Hepatocyte (in vitro differentiated cells): ENCODE measurements around the gene RND2. TPM values are rescaled to one million over a fixed set of nuclear protein-coding genes. Genes with fewer than 3 reads are reported as not detected.

Experiments
- DNase-seq: peaks from one replicate; pipeline ENCODE4 v3.0.0-alpha.2; 2016; ENCODE audit warnings: low spot score
- H2AFZ ChIP-seq: fragments of 200-600 bp; sonication (generic); 2 replicates; pipeline ENCODE4 v1.6.0; 2016; ENCODE audit warnings: antibody characterized with exemption, mild to moderate bottlenecking
- H3K27ac ChIP-seq: fragments of 200-600 bp; sonication (generic); 2 replicates; pipeline ENCODE4 v1.5.1; 2016; ENCODE audit warnings: mild to moderate bottlenecking
- H3K27me3 ChIP-seq: fragments of 200-600 bp; sonication (generic); 2 replicates; pipeline ENCODE4 v1.6.1; 2016
- H3K36me3 ChIP-seq: fragments of 200-600 bp; sonication (generic); replicated peaks from 2 replicates; pipeline ENCODE4 v1.5.1; 2016; ENCODE audit warnings: low read depth; ENCODE audit not compliant: insufficient read depth
- H3K4me1 ChIP-seq: fragments of 200-600 bp; sonication (generic); 2 replicates; pipeline ENCODE4 v1.5.1; 2016; ENCODE audit warnings: mild to moderate bottlenecking, moderate library complexity; ENCODE audit not compliant: insufficient read depth
- H3K4me2 ChIP-seq: fragments of 200-600 bp; sonication (generic); 2 replicates; pipeline ENCODE4 v1.6.0; 2016
- H3K4me3 ChIP-seq: fragments of 200-600 bp; sonication (generic); 2 replicates; pipeline ENCODE4 v1.5.1; 2016; ENCODE audit warnings: mild to moderate bottlenecking
- H3K79me2 ChIP-seq: fragments of 200-600 bp; sonication (generic); 2 replicates; pipeline ENCODE4 v1.6.0; 2017; ENCODE audit warnings: mild to moderate bottlenecking
- H3K9me2 ChIP-seq: fragments of 200-600 bp; sonication (generic); replicated peaks from 2 replicates; pipeline ENCODE4 v1.6.0; 2017; ENCODE audit warnings: mild to moderate bottlenecking; ENCODE audit not compliant: insufficient read depth
- H3K9me3 ChIP-seq: fragments of 200-600 bp; sonication (generic); 2 replicates; pipeline ENCODE4 v1.5.1; 2016; ENCODE audit warnings: low read depth, mild to moderate bottlenecking
- H4K20me1 ChIP-seq: fragments of 200-600 bp; sonication (generic); 2 replicates; pipeline ENCODE4 v1.6.0; 2016; ENCODE audit warnings: mild to moderate bottlenecking; ENCODE audit not compliant: insufficient read depth, poor library complexity, severe bottlenecking
- CTCF ChIP-seq: fragments of 200-600 bp; sonication (generic); IDR thresholded peaks from 2 replicates; pipeline ENCODE4 v1.5.1; 2016; ENCODE audit warnings: antibody characterized with exemption, mild to moderate bottlenecking; ENCODE audit not compliant: poor library complexity
- EZH2 ChIP-seq: fragments of 200-600 bp; sonication (generic); IDR thresholded peaks from 2 replicates; pipeline ENCODE4 v1.6.1; 2016; ENCODE audit warnings: antibody characterized with exemption, mild to moderate bottlenecking, borderline replicate concordance
- EZH2phosphoT487 ChIP-seq: fragments of 200-600 bp; sonication (generic); IDR thresholded peaks from one replicate; pipeline ENCODE4 v1.6.1; 2018; ENCODE audit warnings: antibody characterized with exemption, mild to moderate bottlenecking, low read depth, moderate library complexity; ENCODE audit not compliant: unreplicated experiment, severe bottlenecking
- WGBS: methylation state at CpG from one replicate; pipeline ENCODE4 v1.1.6; 2016; ENCODE audit warnings: low lambda C conversion rate; ENCODE audit errors: missing lambda C conversion rate; 5-methylcytosine and 5-hydroxymethylcytosine counted together
- polyA plus RNA-seq: library from polyadenylated mRNA; unstranded; fragments of >200 nt; fragmentation: Nextera tagmentation; extraction: Ambion mirVana; gene quantifications from 2 replicates; pipeline ENCODE4 v1.2.1, GENCODE V29; 2016
- total RNA-seq: library from RNA; depleted of rRNA; stranded (reverse); fragments of >200 nt; gene quantifications from 2 replicates; pipeline ENCODE4 v1.2.3, GENCODE V29; 2014

RND2 gene
- total and polyA plus RNA-seq, 2 experiments from 2014 or later, result 2.6 to 6.3 TPM

- no peaks in the 10 kb centered on the region for H3K36me3 ChIP-seq
- no peaks in the 10 kb centered on the region for H3K27me3 ChIP-seq
- peaks cover 7% of the 10 kb centered on the region for H4K20me1 ChIP-seq
- no peaks in the 10 kb centered on the region for H3K9me2 ChIP-seq
- no peak overlapping the region for H3K4me2 ChIP-seq
- DNase-seq, result no peak
- H3K4me1 ChIP-seq, result peaks cover 22% of the 10 kb centered on the region
- no peak overlapping the region for H3K27ac ChIP-seq
- TF ChIP-seq CTCF (no peak), EZH2 (no peak), EZH2phosphoT487 (no peak)
- no peaks in the 10 kb centered on the region for H3K9me3 ChIP-seq
- no peak overlapping the region for H3K4me3 ChIP-seq
- 92% methylated on average over 8 of the region's 8 CpGs for WGBS
- H2AFZ ChIP-seq, result no peak overlapping the region
- peaks cover 18% of the 10 kb centered on the region for H3K79me2 ChIP-seq
Measured at GRCh38 chr17:43013296-43013695, 11.7 kb upstream of the RND2 start.

- Histone ChIP-seq H2AFZ (no peak overlapping the region), H3K79me2 (peaks cover 21% of the 10 kb centered on the region), H3K4me1 (peaks cover 29% of the 10 kb centered on the region), H4K20me1 (peaks cover 14% of the 10 kb centered on the region), H3K27ac (no peak overlapping the region), H3K27me3 (no peaks in the 10 kb centered on the region), H3K9me3 (no peaks in the 10 kb centered on the region), H3K36me3 (no peaks in the 10 kb centered on the region), H3K4me2 (no peak overlapping the region), H3K9me2 (no peaks in the 10 kb centered on the region), H3K4me3 (no peak overlapping the region)
- no peak for TF ChIP-seq CTCF
- no peak for TF ChIP-seq EZH2phosphoT487
- no peak for TF ChIP-seq EZH2
- no peak for DNase-seq
- 88% methylated on average over 12 of the region's 12 CpGs for WGBS
Measured at GRCh38 chr17:43014020-43014648, 10.9 kb upstream of the RND2 start.

- Histone ChIP-seq H3K9me2 (no peaks in the 10 kb centered on the region), H3K4me2 (no peak overlapping the region), H3K4me3 (no peak overlapping the region), H3K79me2 (peaks cover 26% of the 10 kb centered on the region), H3K9me3 (no peaks in the 10 kb centered on the region), H3K4me1 (peaks cover 35% of the 10 kb centered on the region), H2AFZ (no peak overlapping the region), H3K27ac (no peak overlapping the region), H4K20me1 (peaks cover 15% of the 10 kb centered on the region), H3K27me3 (no peaks in the 10 kb centered on the region), H3K36me3 (no peaks in the 10 kb centered on the region)
- whole genome bisulfite sequencing, result 90% methylated on average over 8 of the region's 8 CpGs
- TF ChIP-seq EZH2phosphoT487, result no peak
- TF ChIP-seq EZH2, result no peak
- TF ChIP-seq CTCF, result no peak
- no peak for DNase-seq
Measured at GRCh38 chr17:43014649-43015542, 10.1 kb upstream of the RND2 start.
